Body of pancreas (tissue), 4 donors: ENCODE data around the gene CPN1.

Experiments
- POLR2A ChIP-seq, 3 donors: fragments of 450-650 bp; IDR thresholded peaks; one replicate each; pipeline ENCODE4 v1.6.1; 2016; ENCODE audit warnings: antibody characterized with exemption in 3 of 3, mild to moderate bottlenecking in 2 of 3
- TF ChIP-seq, protein P1 (sequence below), 7 experiments: fragments of 450-650 bp in 4 of 7; fragments of 200-600 bp in 3 of 7; sonication (generic) in 3 of 7; IDR thresholded peaks; one replicate each; pipeline ENCODE4 v1.5.1; 2016 to 2019; ENCODE audit warnings: antibody characterized with exemption in 7 of 7

DNA sequence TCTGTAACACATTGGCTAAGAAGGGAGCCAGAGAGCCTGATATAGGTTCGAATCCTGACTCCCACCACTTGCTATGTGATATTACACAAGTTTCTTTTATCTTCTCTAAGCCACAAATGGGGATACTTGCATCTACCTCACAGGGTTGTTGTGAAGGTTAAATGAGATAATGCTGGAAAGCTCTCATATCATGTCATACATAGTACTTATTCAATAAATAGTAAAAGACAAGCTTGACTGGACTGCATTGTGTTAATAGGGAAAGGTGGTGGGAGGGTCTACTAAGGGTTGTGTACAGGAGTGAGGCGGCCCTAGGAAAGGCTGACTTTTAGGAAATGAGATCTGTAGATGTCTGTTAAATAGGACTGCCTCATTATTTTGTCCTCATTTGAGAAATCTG, 36.1 kb downstream of the CPN1 start:
- TF ChIP-seq POLR2A (IDR thresholded peaks at IDR 0.05), result no peak
- TF ChIP-seq, protein P1, sequence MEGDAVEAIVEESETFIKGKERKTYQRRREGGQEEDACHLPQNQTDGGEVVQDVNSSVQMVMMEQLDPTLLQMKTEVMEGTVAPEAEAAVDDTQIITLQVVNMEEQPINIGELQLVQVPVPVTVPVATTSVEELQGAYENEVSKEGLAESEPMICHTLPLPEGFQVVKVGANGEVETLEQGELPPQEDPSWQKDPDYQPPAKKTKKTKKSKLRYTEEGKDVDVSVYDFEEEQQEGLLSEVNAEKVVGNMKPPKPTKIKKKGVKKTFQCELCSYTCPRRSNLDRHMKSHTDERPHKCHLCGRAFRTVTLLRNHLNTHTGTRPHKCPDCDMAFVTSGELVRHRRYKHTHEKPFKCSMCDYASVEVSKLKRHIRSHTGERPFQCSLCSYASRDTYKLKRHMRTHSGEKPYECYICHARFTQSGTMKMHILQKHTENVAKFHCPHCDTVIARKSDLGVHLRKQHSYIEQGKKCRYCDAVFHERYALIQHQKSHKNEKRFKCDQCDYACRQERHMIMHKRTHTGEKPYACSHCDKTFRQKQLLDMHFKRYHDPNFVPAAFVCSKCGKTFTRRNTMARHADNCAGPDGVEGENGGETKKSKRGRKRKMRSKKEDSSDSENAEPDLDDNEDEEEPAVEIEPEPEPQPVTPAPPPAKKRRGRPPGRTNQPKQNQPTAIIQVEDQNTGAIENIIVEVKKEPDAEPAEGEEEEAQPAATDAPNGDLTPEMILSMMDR (IDR thresholded peaks at IDR 0.05), result no peak
